Naive thymus-derived CD4-positive, alpha-beta T cell (primary cell): Measurements from ENCODE around the gene ADA. TPM values are rescaled to one million over a fixed set of nuclear protein-coding genes. Genes with fewer than 3 reads are reported as not detected.

Experiments
- ATAC-seq: fragments of 150-1000 bp; cut with Tn5 transposase; 2 replicates; pipeline ENCODE4 v1.10.0; 2021; ENCODE audit warnings: mild to moderate bottlenecking, moderate library complexity
- CTCF ChIA-PET: fragments of 350-600 bp; sonication (Branson Sonifier 250); formaldehyde crosslinking; loops from one replicate; lab custom pipeline; 2021; ENCODE audit warnings: antibody characterized with exemption; lab: Charles Lee
- POLR2A ChIA-PET: fragments of 350-600 bp; sonication (Branson Sonifier 250); formaldehyde crosslinking; loops from one replicate; lab custom pipeline; 2021; ENCODE audit warnings: antibody characterized with exemption, inconsistent platforms; lab: Charles Lee
- DNase-seq, 9 donors: peaks; one replicate each; pipeline versions ENCODE4 v3.0.0 to v3.0.0-alpha.2; 2020 to 2022; ENCODE audit warnings: mixed read lengths in 1 of 9
- H3K27ac ChIP-seq: one replicate; pipeline ENCODE4 v1.7.0; 2013; ENCODE audit warnings: mild to moderate bottlenecking, low read depth, low read length, moderate library complexity
- H3K27me3 ChIP-seq, 2 donors: one replicate each; pipeline ENCODE4 v1.7.0; 2013; ENCODE audit warnings: low read length in 2 of 2, mild to moderate bottlenecking in 2 of 2, moderate library complexity in 2 of 2; ENCODE audit not compliant: control insufficient read depth in 2 of 2, insufficient read depth in 2 of 2
- H3K36me3 ChIP-seq, 3 experiments: 1 replicate in 2 of 3; 2 replicates in 1 of 3; pipeline ENCODE4 v1.7.0; 2013; ENCODE audit warnings: low read length in 3 of 3, mild to moderate bottlenecking in 3 of 3, moderate library complexity in 1 of 3; ENCODE audit not compliant: insufficient read depth in 3 of 3, control insufficient read depth in 2 of 3
- H3K4me1 ChIP-seq, 2 donors: one replicate each; pipeline ENCODE4 v1.7.0; 2013; ENCODE audit warnings: low read length in 2 of 2, mild to moderate bottlenecking in 2 of 2, moderate library complexity in 1 of 2; ENCODE audit not compliant: control insufficient read depth in 2 of 2, insufficient read depth in 2 of 2
- H3K4me3 ChIP-seq: 2 replicates; pipeline ENCODE4 v1.7.0; 2013; ENCODE audit warnings: mild to moderate bottlenecking, low read length
- H3K9me3 ChIP-seq, 3 experiments: 1 replicate in 2 of 3; 2 replicates in 1 of 3; pipeline ENCODE4 v1.7.0; 2013; ENCODE audit warnings: low read length in 3 of 3; ENCODE audit not compliant: control insufficient read depth in 2 of 3
- H3K27ac Mint-ChIP-seq, 9 donors: one replicate each; pipeline ENCODE4 v1.8.0; 2020 to 2022; ENCODE audit warnings: mixed read lengths in 9 of 9, mild to moderate bottlenecking in 8 of 9, moderate library complexity in 5 of 9, inconsistent platforms in 2 of 9
- H3K27me3 Mint-ChIP-seq, 5 donors: one replicate each; pipeline ENCODE4 v1.8.0; 2021 to 2022; ENCODE audit warnings: mixed read lengths in 5 of 5, mild to moderate bottlenecking in 1 of 5
- H3K36me3 Mint-ChIP-seq, 5 donors: one replicate each; pipeline ENCODE4 v1.8.0; 2020 to 2022; ENCODE audit warnings: mixed read lengths in 5 of 5, mild to moderate bottlenecking in 3 of 5, inconsistent platforms in 1 of 5
- H3K4me1 Mint-ChIP-seq, 7 donors: one replicate each; pipeline ENCODE4 v1.8.0; 2020 to 2022; ENCODE audit warnings: mixed read lengths in 7 of 7, mild to moderate bottlenecking in 3 of 7, inconsistent platforms in 1 of 7
- H3K4me3 Mint-ChIP-seq, 10 donors: one replicate each; pipeline ENCODE4 v1.8.0; 2020 to 2022; ENCODE audit warnings: mild to moderate bottlenecking in 10 of 10, mixed read lengths in 10 of 10, moderate library complexity in 6 of 10, inconsistent platforms in 2 of 10
- H3K9me3 Mint-ChIP-seq, 11 donors: one replicate each; pipeline ENCODE4 v1.8.0; 2020 to 2022; ENCODE audit warnings: mixed read lengths in 11 of 11, mild to moderate bottlenecking in 4 of 11, inconsistent platforms in 1 of 11, moderate library complexity in 1 of 11
- intact Hi-C, 2 donors: fragments of 100-400 bp; cut with micrococcal nuclease; formaldehyde crosslinking; loops; one replicate each; pipeline ENCODE4 v1.15.1; 2023
- polyA plus RNA-seq, 2 donors: library from polyadenylated mRNA; unstranded; fragments of 300-500 nt; fragmentation: Illumina TruSeq; gene quantifications; one replicate each; pipeline ENCODE4 v1.2.3, GENCODE V29; 2021
- total RNA-seq, 6 experiments: library from RNA in 5 of 6; stranded (reverse) in 5 of 6; gene quantifications; 1 replicate in 5 of 6; 2 replicates in 1 of 6; pipeline ENCODE4 v1.2.3 and lab custom pipeline; 2021 to 2026

The ADA gene
- total and polyA plus RNA-seq, 7 experiments from 2014 or later, result 26.1 to 103 (median 35.2) TPM

DNA sequence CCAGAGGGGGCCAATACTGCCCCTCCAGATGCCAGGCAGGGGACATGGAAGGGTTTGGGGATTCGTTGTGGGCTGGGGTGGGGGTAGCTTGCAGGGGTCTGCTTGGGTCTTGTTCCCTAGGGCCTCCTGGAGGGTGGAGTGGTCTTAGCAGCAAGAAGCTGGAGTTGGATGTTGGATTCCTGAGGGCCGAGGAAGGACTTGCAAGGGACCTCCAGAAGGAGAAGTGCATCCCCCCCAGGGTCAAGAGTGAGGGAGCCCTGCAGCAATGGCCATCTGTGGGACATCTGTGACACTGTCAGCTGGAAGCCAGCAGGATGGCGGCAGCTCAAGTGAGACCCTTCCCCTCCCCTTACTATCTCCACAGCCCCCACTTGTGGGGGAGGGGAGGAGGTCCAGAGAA, 38.3 kb upstream of the ADA start:
- ChIA-PET POLR2A (no interaction called here), CTCF (interaction anchor here (1.3 kb wide), 1 partner anchor 42 kb away, joined by 6 read pairs; no protein-coding TSS in a partner anchor)
- ATAC-seq (no peak), DNase-seq (no peak)
- no peaks in the 10 kb centered on the region for H3K4me1 ChIP-seq
- Mint-ChIP-seq H3K9me3 (peaks cover 0 to 6% (median 0%) of the 10 kb centered on the region in 11 donors), H3K27me3 (peaks cover 0 to 6% (median 0%) of the 10 kb centered on the region in 5 donors), H3K4me1 (peaks cover 0 to 6% (median 5%) of the 10 kb centered on the region in 7 donors), H3K36me3 (peaks cover 0 to 5% (median 0%) of the 10 kb centered on the region in 5 donors), H3K27ac (no peak overlapping the region), H3K4me3 (no peak overlapping the region)
- no peak overlapping the region for H3K27ac ChIP-seq
- no peaks in the 10 kb centered on the region for H3K27me3 ChIP-seq
- intact Hi-C loops, result loop anchor here (5.0 to 10.0 kb wide), 3 partner anchors 57 to 422 kb away; partner anchors contain the start of gene KCNK15 (in 1 of the 2)
- H3K4me3 ChIP-seq, result no peak overlapping the region
- no peaks in the 10 kb centered on the region for H3K36me3 ChIP-seq
- no peaks in the 10 kb centered on the region for H3K9me3 ChIP-seq

DNA sequence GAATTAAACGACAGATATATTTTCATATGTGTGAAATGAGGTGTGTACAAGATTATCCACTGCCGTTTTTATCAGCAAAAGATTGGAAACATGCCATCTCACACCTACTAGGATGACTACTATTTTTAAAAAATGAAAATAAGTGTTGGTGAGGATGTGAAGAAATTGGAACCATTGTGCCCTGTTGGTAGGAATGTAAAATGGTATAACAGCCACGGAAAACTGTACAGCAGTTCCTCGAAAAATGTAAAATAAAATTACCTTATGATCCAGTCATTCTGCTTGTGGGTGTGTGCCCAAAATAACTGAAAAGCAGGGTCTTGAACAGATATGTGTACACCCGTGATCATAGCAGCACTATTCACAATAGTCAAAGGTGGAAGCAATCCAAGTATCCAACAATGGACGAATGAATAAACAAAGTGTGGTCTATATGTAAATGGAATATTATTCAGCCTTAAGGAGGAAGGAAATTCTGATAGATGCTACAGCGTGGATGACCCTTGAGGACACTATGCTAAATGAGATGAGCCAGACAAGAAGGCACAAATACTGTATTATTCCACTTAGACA, 36.6 kb upstream of the ADA start:
- DNase-seq (no peak), ATAC-seq (no peak)
- H3K4me1 ChIP-seq, result no peaks in the 10 kb centered on the region
- POLR2A ChIA-PET, result no interaction called here
- H3K36me3 ChIP-seq, result no peaks in the 10 kb centered on the region
- H3K27ac ChIP-seq, result no peak overlapping the region
- H3K4me3 ChIP-seq, result no peak overlapping the region
- H3K4me1 Mint-ChIP-seq, result peaks cover 5 to 15% (median 9%) of the 10 kb centered on the region in 7 donors
- H3K36me3 Mint-ChIP-seq, result peaks cover 0 to 5% (median 0%) of the 10 kb centered on the region in 5 donors
- intact Hi-C loops, result loop anchor here (5.0 to 10.0 kb wide), 3 partner anchors 59 to 424 kb away; partner anchors contain the start of gene KCNK15 (in 1 of the 2)
- H3K9me3 Mint-ChIP-seq, result peaks cover 0 to 6% (median 0%) of the 10 kb centered on the region in 11 donors
- H3K4me3 Mint-ChIP-seq, result no peak overlapping the region
- H3K27me3 Mint-ChIP-seq, result peaks cover 0 to 6% (median 0%) of the 10 kb centered on the region in 5 donors
- no peak overlapping the region for H3K27ac Mint-ChIP-seq
- H3K27me3 ChIP-seq, result no peaks in the 10 kb centered on the region
- CTCF ChIA-PET, result no interaction called here
- no peaks in the 10 kb centered on the region for H3K9me3 ChIP-seq

DNA sequence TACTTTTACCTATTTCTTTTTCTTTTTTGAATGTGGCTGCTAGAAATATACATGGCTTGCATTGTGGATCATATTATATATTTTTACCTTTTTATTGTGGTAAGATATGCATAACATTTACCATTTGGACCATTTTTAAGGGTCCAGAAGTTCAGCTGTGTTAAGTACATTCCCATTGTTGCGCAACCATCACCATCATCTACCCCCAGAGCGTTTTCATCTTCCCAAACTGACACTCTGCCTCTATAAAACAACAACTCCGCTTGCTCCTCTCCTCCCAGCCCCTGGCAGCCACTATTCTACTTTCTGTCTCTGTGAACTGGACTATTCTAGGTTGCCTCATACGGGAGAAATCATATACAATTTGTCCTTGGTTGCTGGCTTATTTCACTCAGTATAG, 35.4 kb upstream of the ADA start:
- peaks cover 5 to 15% (median 9%) of the 10 kb centered on the region in 7 donors for H3K4me1 Mint-ChIP-seq
- Histone ChIP-seq H3K36me3 (no peaks in the 10 kb centered on the region), H3K27ac (no peak overlapping the region), H3K4me3 (no peak overlapping the region), H3K9me3 (no peaks in the 10 kb centered on the region), H3K4me1 (no peaks in the 10 kb centered on the region), H3K27me3 (no peaks in the 10 kb centered on the region)
- intact Hi-C loops, result loop anchor here (5.0 to 10.0 kb wide), 3 partner anchors 60 to 425 kb away; partner anchors contain the start of gene KCNK15 (in 1 of the 2)
- no peak for DNase-seq
- no peak for ATAC-seq
- no peak overlapping the region for H3K27ac Mint-ChIP-seq
- peaks cover 0 to 3% (median 0%) of the 10 kb centered on the region in 11 donors for H3K9me3 Mint-ChIP-seq
- H3K4me3 Mint-ChIP-seq, result no peak overlapping the region
- CTCF ChIA-PET, result no interaction called here
- peaks cover 0 to under 1% (median 0%) of the 10 kb centered on the region in 5 donors for H3K36me3 Mint-ChIP-seq
- H3K27me3 Mint-ChIP-seq, result peaks cover 0 to 6% (median 0%) of the 10 kb centered on the region in 5 donors
- POLR2A ChIA-PET, result no interaction called here

DNA sequence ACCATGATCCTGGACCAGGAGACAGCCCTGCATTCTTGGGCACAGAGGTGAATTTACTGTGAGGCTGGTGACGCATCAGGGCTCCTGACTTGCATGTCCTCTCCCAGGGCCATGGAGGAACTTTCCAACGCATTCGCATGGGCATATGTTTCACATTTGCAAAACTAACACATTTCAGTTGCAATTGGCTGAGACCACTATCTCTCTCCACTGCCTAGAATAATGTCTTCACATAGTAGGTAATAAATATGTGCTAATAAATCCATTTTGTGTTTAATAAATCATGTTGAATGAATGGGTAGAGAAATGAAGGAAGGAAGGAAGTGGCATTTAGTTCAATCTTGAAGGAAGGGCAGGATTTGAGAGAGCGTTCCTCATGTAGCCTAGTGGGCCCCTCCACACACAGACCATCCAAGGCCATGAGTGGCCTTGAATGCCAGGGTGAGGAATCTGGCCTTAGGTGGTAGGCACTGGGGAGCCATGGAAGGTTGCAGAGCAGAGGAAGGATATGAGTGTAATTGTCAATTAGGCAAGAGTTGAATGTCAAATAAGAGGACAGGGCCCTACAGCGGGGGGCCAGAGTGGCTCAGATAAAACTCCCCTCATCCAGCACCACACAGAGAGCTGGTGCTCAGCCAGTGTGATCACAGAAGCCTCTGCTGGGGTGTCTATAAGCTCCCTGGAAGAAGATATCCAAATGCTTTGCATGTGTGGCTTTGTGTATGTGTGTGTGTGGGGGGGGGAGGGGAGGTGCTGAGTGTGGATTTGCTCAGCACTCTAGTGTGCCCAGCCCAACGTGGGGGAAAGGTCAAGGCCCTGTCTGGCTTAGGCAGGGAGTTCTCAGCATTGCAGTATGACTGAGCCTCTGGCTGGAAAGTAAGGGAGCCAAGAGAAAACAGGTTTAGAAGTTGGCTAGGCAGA, 32.8 kb upstream of the ADA start:
- H3K36me3 ChIP-seq, result no peaks in the 10 kb centered on the region
- no peaks in the 10 kb centered on the region for H3K4me1 ChIP-seq
- H3K27ac ChIP-seq, result no peak overlapping the region
- H3K36me3 Mint-ChIP-seq, result no peaks in the 10 kb centered on the region
- DNase-seq (no peak), ATAC-seq (no peak)
- no peaks in the 10 kb centered on the region for H3K27me3 ChIP-seq
- intact Hi-C loops, result loop anchor here (2.0 to 10.0 kb wide), 4 partner anchors 42 to 410 kb away; no protein-coding TSS in a partner anchor
- no peaks in the 10 kb centered on the region for H3K9me3 ChIP-seq
- H3K9me3 Mint-ChIP-seq, result peaks cover 0 to 2% (median 0%) of the 10 kb centered on the region in 11 donors
- peak overlapping the region in 2 of 9 donors; percentile 61 to 81 for H3K27ac Mint-ChIP-seq
- H3K27me3 Mint-ChIP-seq, result peaks cover 0 to 6% (median 0%) of the 10 kb centered on the region in 5 donors
- H3K4me3 Mint-ChIP-seq, result no peak overlapping the region
- peaks cover 5 to 15% (median 9%) of the 10 kb centered on the region in 7 donors for H3K4me1 Mint-ChIP-seq
- no peak overlapping the region for H3K4me3 ChIP-seq
- ChIA-PET CTCF (interaction anchor here (0.6 to 3.8 kb wide), 29 partner anchors 9 to 1207 kb away, joined by 3 to 24 read pairs (median 4); no protein-coding TSS in a partner anchor), POLR2A (interaction anchor here (0.8 to 4.3 kb wide), 2 partner anchors 31 to 34 kb away, joined by 3 to 13 read pairs; partner anchors contain the start of gene ADA)

DNA sequence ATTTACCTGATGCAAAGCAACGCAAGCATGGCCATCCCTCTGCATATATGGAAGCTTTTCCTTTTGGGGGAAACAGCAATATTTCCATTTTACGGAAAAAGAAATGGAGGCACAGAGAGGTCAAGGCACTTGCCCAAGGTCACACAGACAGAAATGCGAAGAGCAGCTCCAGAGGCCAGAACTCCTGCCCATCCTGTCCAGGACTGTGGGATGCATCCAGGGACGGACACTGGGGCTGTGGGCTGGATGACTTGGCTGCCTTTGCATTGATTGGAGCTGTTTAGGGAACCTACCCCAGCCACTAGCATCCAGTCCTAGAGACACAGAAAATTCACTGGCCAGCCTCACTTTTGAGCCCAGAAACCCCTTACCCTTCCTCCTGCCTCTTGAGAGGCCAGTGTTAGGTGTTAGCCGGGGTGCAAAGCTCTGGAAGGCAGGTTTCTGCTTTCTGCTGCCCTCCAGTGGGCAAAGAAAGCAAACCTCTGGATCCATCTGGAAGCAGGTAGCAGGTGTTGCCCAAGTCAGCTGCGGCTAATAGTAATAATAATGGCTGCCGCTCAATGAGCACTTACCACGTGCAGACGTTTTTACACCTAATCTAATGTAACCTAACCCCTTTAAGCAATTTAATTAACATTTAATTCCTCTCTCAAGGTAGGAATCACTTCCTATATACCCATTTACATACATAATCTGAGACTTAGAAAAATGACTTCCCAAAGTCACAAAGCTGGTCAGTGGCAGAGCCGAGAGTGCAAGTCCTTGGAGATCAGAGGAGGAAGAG, 32.0 kb upstream of the ADA start:
- H3K4me3 Mint-ChIP-seq, result no peak overlapping the region
- peaks cover 5 to 15% (median 9%) of the 10 kb centered on the region in 7 donors for H3K4me1 Mint-ChIP-seq

More for the DNA sequence above, 32.0 kb upstream of the ADA start:
- ATAC-seq (peak; percentile 77), DNase-seq (peak in 6 of 9 donors; percentile 21 to 68 (median 44))
- Mint-ChIP-seq H3K27me3 (peaks cover 0 to 6% (median 0%) of the 10 kb centered on the region in 5 donors), H3K36me3 (no peaks in the 10 kb centered on the region), H3K9me3 (peaks cover 0 to 2% (median 0%) of the 10 kb centered on the region in 11 donors), H3K27ac (peak overlapping the region in 1 of 9 donors; percentile 61)
- intact Hi-C loops, result loop anchor here (1.0 to 10.0 kb wide), 8 partner anchors 12 to 469 kb away; no protein-coding TSS in a partner anchor
- ChIA-PET POLR2A (interaction anchor here (0.8 to 4.3 kb wide), 4 partner anchors 14 to 33 kb away, joined by 3 to 13 read pairs (median 4); partner anchors contain the start of gene ADA), CTCF (interaction anchor here (0.6 to 3.8 kb wide), 27 partner anchors 9 to 1823 kb away, joined by 3 to 24 read pairs (median 4); no protein-coding TSS in a partner anchor)
- no peaks in the 10 kb centered on the region for H3K4me1 ChIP-seq
- H3K4me3 ChIP-seq, result no peak overlapping the region
- no peak overlapping the region for H3K27ac ChIP-seq
- H3K9me3 ChIP-seq, result no peaks in the 10 kb centered on the region
- H3K36me3 ChIP-seq, result no peaks in the 10 kb centered on the region
- H3K27me3 ChIP-seq, result no peaks in the 10 kb centered on the region
